HG02623 (cell line): Measurements from ENCODE around the gene FBF1.

Source experiments
- ATAC-seq: cut with Tn5 transposase; IDR thresholded peaks from one replicate; pipeline ENCODE4 v1.9.1; 2021; ENCODE audit warnings: moderate library complexity; ENCODE audit not compliant: unreplicated experiment

FBF1 gene

GRCh38 chr17:75959051-75959838 is 18.4 kb upstream of the FBF1 start:
- ATAC-seq, result no peak

DNA sequence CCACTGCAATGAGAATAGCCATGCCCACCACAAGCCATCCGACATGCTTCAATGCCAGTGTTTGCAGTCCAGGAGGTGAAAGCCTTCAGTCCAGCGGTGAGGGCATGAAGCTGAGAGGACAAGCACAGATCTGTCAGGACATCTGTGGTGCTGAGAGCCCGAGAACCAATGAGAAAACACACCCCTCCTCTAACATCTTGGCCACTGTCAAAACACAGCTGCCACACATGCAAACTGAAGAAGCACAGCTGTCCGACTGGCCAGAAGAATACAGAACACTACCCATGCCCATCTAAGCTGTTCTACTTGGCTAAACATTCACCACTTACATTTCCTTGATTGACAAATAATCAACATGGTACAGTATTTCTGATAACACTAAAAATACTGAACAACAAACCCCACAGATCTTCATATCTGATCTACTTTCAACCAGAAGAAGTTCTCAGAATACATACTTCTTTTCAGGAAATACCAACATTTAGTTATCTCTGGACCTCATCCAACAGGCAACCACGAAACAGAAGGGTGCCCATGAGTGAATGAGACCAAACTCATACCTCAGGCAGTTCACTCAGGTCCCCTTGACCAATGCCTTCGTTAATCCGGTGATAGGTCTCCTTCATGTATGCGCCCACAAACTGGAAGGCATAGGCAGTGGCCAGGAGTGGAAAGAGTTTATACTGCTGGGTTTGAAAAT is 10.2 kb upstream of the FBF1 start:
- ATAC-seq, result no peak

DNA sequence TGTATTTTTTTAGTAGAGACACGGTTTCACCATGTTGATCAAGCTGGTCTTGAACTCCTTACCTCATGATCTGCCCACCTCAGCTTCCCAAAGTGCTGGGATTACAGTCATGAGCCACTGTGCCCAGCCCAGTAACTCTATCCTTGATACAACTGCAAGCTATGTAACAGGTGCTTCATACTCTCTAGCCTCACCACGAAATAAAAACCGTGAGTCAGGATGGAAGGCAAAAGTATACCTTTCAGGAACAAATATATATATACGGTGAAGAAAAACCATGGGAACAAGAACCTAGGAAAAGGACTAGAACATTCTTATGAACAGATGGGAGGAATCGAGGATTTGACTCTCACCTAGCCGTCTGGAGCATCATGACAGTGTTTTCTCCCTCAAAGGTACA is 9.6 kb upstream of the FBF1 start:
- no peak for ATAC-seq

GRCh38 chr17:75945211-75945610 is 4.4 kb upstream of the FBF1 start:
- ATAC-seq, result no peak

DNA sequence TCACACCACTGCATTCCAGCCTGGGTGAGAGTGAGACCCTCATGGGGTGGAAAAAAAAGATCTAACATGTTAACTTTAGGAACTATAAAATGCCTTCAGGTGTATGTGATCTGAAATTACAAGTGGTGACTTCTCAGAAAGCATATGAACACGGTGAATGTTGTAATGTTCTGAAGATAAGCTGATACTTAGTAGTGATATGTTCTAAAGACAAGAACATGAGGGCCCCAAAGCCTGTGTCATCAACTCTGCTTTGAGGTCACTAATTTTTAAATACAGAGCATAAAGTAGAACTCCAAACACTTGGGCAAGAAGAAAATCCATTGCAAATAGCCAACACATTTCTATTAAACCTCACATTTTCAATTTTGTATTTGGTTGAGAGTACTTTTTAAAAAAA is 2.6 kb upstream of the FBF1 start:
- no peak for ATAC-seq

- no peak for ATAC-seq
Measured at GRCh38 chr17:75942473-75942872, 1.6 kb upstream of the FBF1 start.

GRCh38 chr17:75941442-75941819 is 589 bp upstream of the FBF1 start:
- no peak for ATAC-seq

DNA sequence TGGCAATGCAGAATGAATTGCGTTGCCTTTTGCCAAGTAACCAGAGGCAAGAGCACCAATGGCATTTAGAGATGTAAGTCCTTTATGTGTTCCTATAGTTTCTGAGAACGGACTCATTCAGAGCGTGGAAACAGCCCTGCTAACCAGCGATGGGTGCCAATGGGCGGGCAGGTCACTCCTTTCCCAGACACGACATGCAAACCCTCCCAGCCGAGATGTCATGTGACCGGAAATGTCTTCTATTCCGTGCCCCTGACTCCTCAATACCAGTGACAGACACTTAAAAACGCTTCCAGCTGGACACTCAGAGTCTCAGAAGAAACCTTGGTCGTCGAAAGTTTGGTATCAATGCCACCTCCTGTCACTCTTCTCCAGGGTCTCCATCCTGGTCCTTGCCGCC is 3.2 kb downstream of the FBF1 start:
- no peak for ATAC-seq

GRCh38 chr17:75933808-75934207 is 7.0 kb downstream of the FBF1 start:
- no peak for ATAC-seq

DNA sequence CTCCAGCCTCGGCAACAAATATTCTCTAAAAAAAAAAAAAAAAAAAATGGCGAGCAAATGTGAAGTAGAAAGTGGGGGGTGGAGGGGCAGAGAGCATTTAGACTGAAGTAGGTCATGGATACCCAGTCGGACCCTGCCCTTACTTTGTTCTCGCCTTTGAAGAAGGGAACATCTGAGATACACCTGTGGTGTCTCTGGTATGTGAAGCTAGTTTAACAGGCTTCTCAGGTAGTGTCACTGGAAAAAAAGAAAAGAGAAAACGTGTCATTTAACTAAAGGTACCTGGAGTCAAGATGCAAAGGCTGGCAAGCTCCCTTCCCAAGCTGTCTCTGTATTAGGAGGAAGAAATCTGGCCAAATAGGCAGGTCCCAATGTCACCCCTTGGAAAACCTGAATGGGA is 8.0 kb downstream of the FBF1 start:
- ATAC-seq, result no peak

GRCh38 chr17:75931062-75931461 is 9.8 kb downstream of the FBF1 start:
- ATAC-seq, result no peak

DNA sequence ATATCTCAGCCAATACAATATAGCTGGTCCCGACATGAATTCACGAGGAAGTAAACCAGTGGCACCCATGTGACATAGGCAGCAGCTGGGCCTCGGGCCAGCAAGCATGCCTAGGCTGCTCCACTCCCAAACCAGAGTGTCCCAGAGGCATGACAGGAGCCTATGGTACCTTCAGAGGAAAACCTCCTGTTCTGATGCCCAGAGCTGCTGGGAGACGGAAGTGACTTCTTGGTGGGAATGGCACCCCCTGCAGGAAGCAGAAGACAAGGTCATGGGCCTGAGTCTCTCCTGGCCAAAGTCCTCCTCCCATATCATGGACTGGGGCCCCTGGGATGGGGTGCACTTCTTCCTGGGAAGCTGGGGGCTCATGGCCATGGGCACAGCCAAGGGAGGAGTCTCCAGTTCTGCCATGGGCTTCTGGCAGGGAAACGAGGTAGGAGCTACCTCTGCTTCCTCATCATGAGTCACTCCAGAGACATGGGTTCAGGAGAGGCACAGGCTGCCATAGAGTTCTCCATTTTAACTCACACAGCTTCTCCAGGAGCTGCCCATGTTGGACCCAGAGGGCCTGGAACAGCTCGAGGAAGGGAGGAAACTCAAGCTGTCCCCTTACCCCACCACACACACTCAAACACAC is 13.4 kb downstream of the FBF1 start:
- ATAC-seq, result no peak

GRCh38 chr17:75926456-75926855 is 14.4 kb downstream of the FBF1 start:
- no peak for ATAC-seq

- ATAC-seq, result no peak
Measured at GRCh38 chr17:75925912-75926311, 14.9 kb downstream of the FBF1 start.

DNA sequence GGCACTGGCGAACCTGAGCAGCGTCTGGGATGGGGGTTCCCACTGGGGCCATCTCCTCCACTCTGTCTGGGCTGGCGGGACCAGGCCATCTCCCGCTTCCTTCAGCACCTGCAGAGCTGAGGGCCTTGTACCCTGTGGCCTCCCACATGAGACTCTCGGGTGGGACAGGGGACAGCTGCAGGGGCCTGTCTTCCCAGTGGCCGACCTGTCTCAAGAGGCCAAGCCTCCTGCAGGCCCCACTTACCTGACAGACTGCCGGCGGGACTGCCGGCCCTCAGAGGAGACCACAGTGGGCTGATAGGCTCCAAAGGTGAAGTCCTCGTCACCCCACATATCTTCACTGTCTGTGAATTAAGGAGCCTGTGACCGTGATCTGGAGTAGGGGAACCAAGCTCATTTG is 15.7 kb downstream of the FBF1 start:
- no peak for ATAC-seq

- no peak for ATAC-seq
Measured at GRCh38 chr17:75922963-75923874, 17.6 kb downstream of the FBF1 start.

GRCh38 chr17:75922173-75922961 is 18.5 kb downstream of the FBF1 start:
- ATAC-seq, result no peak

GRCh38 chr17:75921596-75921995 is 19.2 kb downstream of the FBF1 start:
- ATAC-seq, result no peak

DNA sequence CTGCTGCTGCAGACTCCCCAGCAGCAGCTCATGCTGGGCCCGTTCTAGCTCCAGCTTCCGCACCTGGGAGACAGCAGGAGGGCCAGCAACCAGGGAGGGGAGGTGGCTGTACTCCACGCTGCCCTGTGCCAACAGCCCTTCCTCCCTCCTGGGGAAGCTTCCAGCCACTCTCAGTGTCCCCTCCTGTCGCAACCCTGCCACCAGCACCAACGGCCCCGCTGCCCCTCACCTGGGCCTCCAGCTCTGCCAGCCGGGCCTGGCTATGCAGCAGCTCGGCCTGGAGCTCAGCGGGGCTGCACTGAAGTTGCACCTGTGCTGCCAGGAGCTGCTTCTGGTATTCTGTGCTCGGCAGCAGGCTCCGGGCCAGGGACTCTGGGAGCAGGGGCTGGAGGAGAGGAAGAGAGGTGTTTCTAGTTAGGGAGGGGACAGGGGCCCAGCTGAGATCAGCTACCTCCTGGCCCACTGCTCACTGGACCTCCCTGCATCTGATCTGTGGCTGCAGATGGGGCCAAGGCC is 20.7 kb downstream of the FBF1 start:
- no peak for ATAC-seq

- no peak for ATAC-seq
Measured at GRCh38 chr17:75919611-75920010, 21.2 kb downstream of the FBF1 start.
